H1 (cell line): ENCODE results near the gene ITPR3. TPM values are rescaled to one million over a fixed set of nuclear protein-coding genes. Genes with fewer than 3 reads are reported as not detected.

Experiments used
- CHD7 ChIP-seq: fragments of 300-600 bp; sonication (generic); IDR thresholded peaks from 2 replicates; pipeline ENCODE4 v1.7.1; 2012; ENCODE audit warnings: low read length, moderate library complexity, mild to moderate bottlenecking, inconsistent platforms; ENCODE audit not compliant: insufficient replicate concordance
- CTBP2 ChIP-seq: IDR thresholded peaks from 2 replicates; pipeline ENCODE4 v1.7.0; 2011; ENCODE audit warnings: borderline replicate concordance, mild to moderate bottlenecking, moderate library complexity, mixed read lengths, low read length; ENCODE audit not compliant: insufficient read depth, insufficient read length
- E2F6 ChIP-seq: IDR thresholded peaks from 2 replicates; pipeline ENCODE4 v1.6.1; 2012; ENCODE audit warnings: inconsistent platforms
- EGR1 ChIP-seq: IDR thresholded peaks from 2 replicates; pipeline ENCODE4 v1.6.1; 2011; ENCODE audit warnings: low read depth, low read length, borderline replicate concordance
- JUN ChIP-seq: IDR thresholded peaks from 2 replicates; pipeline ENCODE4 v1.6.1; 2011; ENCODE audit warnings: low read depth, mild to moderate bottlenecking, improper control_type of control experiment, low read length
- PHF8 ChIP-seq: fragments of 200-600 bp; sonication (generic); conservative IDR thresholded peaks from 2 replicates; pipeline ENCODE4 v1.7.1; 2012; ENCODE audit warnings: low read depth, mild to moderate bottlenecking, inconsistent platforms, low read length, moderate library complexity
- RNF2 ChIP-seq: fragments of 200-900, 300-1000 bp; sonication (generic); IDR thresholded peaks from 2 replicates; pipeline ENCODE4 v1.7.1; 2016; ENCODE audit warnings: borderline replicate concordance, low read depth, mild to moderate bottlenecking, antibody characterized with exemption, low read length; ENCODE audit not compliant: poor library complexity, severe bottlenecking; ENCODE audit errors: missing control alignments
- SIN3A ChIP-seq, 2 experiments: IDR thresholded peaks in 1 of 2; conservative IDR thresholded peaks in 1 of 2; 2 replicates each; pipeline ENCODE4 v1.6.1; 2011 to 2012; ENCODE audit warnings: low read length in 2 of 2, improper control_type of control experiment in 1 of 2, low read depth in 1 of 2, mild to moderate bottlenecking in 1 of 2
- polyA plus RNA-seq, 7 experiments: library from polyadenylated mRNA; depleted of rRNA in 3 of 7; stranded (reverse) in 5 of 7; unstranded in 2 of 7; fragments of >200 nt in 5 of 7; fragments of 200-250 nt in 2 of 7; gene quantifications; 1 replicate in 5 of 7; 2 replicates in 1 of 7; 4 replicates in 1 of 7; pipeline versions ENCODE4 v1.2.1 to v1.2.3, GENCODE V29; 2011 to 2013; ENCODE audit warnings: missing spikeins in 2 of 7, mixed read lengths in 2 of 7
- total RNA-seq: library from RNA; stranded (reverse); fragmentation: NEBNext Ultra II Directional; extraction: Animal tissue kit (Norgen Biotek cat#: 25700); gene quantifications from 2 replicates; pipeline ENCODE4 v1.2.1, GENCODE V29; 2021

The ITPR3 gene
- total and polyA plus RNA-seq, 2 of the 8 experiments (the other 6 are each of a cell fraction or from before 2014, with no cell fraction given) = 29.1 to 45.7 TPM

GRCh38 chr6:33727126-33727525 is 106.0 kb downstream of the ITPR3 start (continued):
- TF ChIP-seq PHF8 (no peak), SIN3A (conservative IDR thresholded peaks at IDR 0.05 in 1 of 2, IDR thresholded peaks at IDR 0.05 in 1 of 2; ENCODE audit: low read depth in 1 of 2, low read length in 2 of 2) (no peak), EGR1 (no peak), CHD7 (no peak), JUN (no peak), E2F6 (no peak), CTBP2 (no peak), RNF2 (no peak)
